Fibroblast of lung (primary cell): Measurements from ENCODE around the gene TMEM229A. TPM values are rescaled to one million over a fixed set of nuclear protein-coding genes. Genes with fewer than 3 reads are reported as not detected.
A peak's percentile ranks its signal among the peaks of the same experiment; 100 is the strongest.

Experiments used
- DNase-seq, 2 donors: peaks; one replicate each; pipeline versions ENCODE4 v3.0.0 to v3.0.0-alpha.2; 2010; ENCODE audit warnings: low read depth in 2 of 2
- H2AFZ ChIP-seq: 2 replicates; pipeline ENCODE4 v1.5.1; 2012; ENCODE audit warnings: low read length, control low read depth, inconsistent platforms
- H3K27ac ChIP-seq: 2 replicates; pipeline ENCODE4 v1.5.1; 2011; ENCODE audit warnings: low read length, control low read depth; ENCODE audit not compliant: insufficient read depth
- H3K27me3 ChIP-seq: 2 replicates; pipeline ENCODE4 v1.5.1; 2011; ENCODE audit warnings: mild to moderate bottlenecking, low read length; ENCODE audit not compliant: control insufficient read depth, insufficient read depth
- H3K36me3 ChIP-seq: 2 replicates; pipeline ENCODE4 v1.5.1; 2011; ENCODE audit warnings: low read length; ENCODE audit not compliant: control insufficient read depth, insufficient read depth
- H3K4me1 ChIP-seq: 2 replicates; pipeline ENCODE4 v1.5.1; 2011; ENCODE audit warnings: low read length; ENCODE audit not compliant: control insufficient read depth, insufficient read depth; ENCODE audit errors: extremely low read depth
- H3K4me2 ChIP-seq: 2 replicates; pipeline ENCODE4 v1.5.1; 2011; ENCODE audit warnings: low read length, control low read depth; ENCODE audit not compliant: insufficient read depth; ENCODE audit errors: extremely low read depth
- H3K4me3 ChIP-seq, 4 experiments: fragments of 200-600 bp in 1 of 4; sonication (generic) in 1 of 4; replicated peaks in 1 of 4; 2 replicates each; pipeline ENCODE4 v1.5.1; 2011 to 2016; ENCODE audit warnings: low read length in 4 of 4, low read depth in 3 of 4, mild to moderate bottlenecking in 3 of 4, control low read depth in 2 of 4, inconsistent platforms in 1 of 4, mixed read lengths in 1 of 4; ENCODE audit not compliant: insufficient read depth in 1 of 4; ENCODE audit errors: control extremely low read depth in 1 of 4
- H3K79me2 ChIP-seq: 2 replicates; pipeline ENCODE4 v1.5.1; 2012; ENCODE audit warnings: mild to moderate bottlenecking, low read length, inconsistent platforms; ENCODE audit not compliant: control insufficient read depth, insufficient read depth
- H3K9ac ChIP-seq: 2 replicates; pipeline ENCODE4 v1.5.1; 2011; ENCODE audit warnings: mild to moderate bottlenecking, low read length, control low read depth; ENCODE audit not compliant: insufficient read depth
- H3K9me3 ChIP-seq: 2 replicates; pipeline ENCODE4 v1.5.1; 2012; ENCODE audit warnings: low read depth, low read length; ENCODE audit not compliant: control insufficient read depth, insufficient read depth
- H4K20me1 ChIP-seq: 2 replicates; pipeline ENCODE4 v1.5.1; 2011; ENCODE audit warnings: low read length; ENCODE audit not compliant: control insufficient read depth, insufficient read depth; ENCODE audit errors: extremely low read depth
- EZH2 ChIP-seq: IDR thresholded peaks from 2 replicates; pipeline ENCODE4 v1.5.1; 2012; ENCODE audit warnings: low read length, control low read depth, mild to moderate bottlenecking; ENCODE audit errors: missing control alignments
- polyA plus RNA-seq, 2 donors: library from polyadenylated mRNA; depleted of rRNA in 1 of 2; stranded (reverse) in 1 of 2; unstranded in 1 of 2; fragments of >200 nt; gene quantifications; 2 replicates each; pipeline ENCODE4 v1.2.1, GENCODE V29; 2011 to 2012; ENCODE audit warnings: missing spikeins in 1 of 2
- total RNA-seq: library from RNA; depleted of rRNA; stranded (reverse); fragments of >200 nt; gene quantifications from 2 replicates; pipeline ENCODE4 v1.2.1, GENCODE V29; 2014
- TF ChIP-seq, protein P1 (sequence below), 2 donors: IDR thresholded peaks in 1 of 2; conservative IDR thresholded peaks in 1 of 2; 1 replicate in 1 of 2; 2 replicates in 1 of 2; pipeline ENCODE4 v1.5.1; 2011 to 2012; ENCODE audit warnings: low read length in 2 of 2, control low read depth in 1 of 2, inconsistent platforms in 1 of 2, low read depth in 1 of 2, mild to moderate bottlenecking in 1 of 2

Gene TMEM229A
- total and polyA plus RNA-seq, 2 donors (not counting 1 experiment from before 2014, with no cell fraction given), result not detected

GRCh38 chr7:124031919-124032318 lies 948 bp downstream of the TMEM229A start:
- no peaks in the 10 kb centered on the region for H3K79me2 ChIP-seq
- no peak overlapping the region for H3K9ac ChIP-seq
- DNase-seq, result no peak
- no peak overlapping the region for H2AFZ ChIP-seq
- H3K4me3 ChIP-seq, result peak overlapping the region in 1 of 4 experiments; percentile 51
- H3K27me3 ChIP-seq, result peaks cover 14% of the 10 kb centered on the region
- H3K9me3 ChIP-seq, result no peaks in the 10 kb centered on the region
- no peaks in the 10 kb centered on the region for H3K36me3 ChIP-seq
- no peak for TF ChIP-seq EZH2
- TF ChIP-seq, protein P1, sequence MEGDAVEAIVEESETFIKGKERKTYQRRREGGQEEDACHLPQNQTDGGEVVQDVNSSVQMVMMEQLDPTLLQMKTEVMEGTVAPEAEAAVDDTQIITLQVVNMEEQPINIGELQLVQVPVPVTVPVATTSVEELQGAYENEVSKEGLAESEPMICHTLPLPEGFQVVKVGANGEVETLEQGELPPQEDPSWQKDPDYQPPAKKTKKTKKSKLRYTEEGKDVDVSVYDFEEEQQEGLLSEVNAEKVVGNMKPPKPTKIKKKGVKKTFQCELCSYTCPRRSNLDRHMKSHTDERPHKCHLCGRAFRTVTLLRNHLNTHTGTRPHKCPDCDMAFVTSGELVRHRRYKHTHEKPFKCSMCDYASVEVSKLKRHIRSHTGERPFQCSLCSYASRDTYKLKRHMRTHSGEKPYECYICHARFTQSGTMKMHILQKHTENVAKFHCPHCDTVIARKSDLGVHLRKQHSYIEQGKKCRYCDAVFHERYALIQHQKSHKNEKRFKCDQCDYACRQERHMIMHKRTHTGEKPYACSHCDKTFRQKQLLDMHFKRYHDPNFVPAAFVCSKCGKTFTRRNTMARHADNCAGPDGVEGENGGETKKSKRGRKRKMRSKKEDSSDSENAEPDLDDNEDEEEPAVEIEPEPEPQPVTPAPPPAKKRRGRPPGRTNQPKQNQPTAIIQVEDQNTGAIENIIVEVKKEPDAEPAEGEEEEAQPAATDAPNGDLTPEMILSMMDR (conservative IDR thresholded peaks at IDR 0.05 in 1 of 2, IDR thresholded peaks at IDR 0.05 in 1 of 2; ENCODE audit: low read depth in 1 of 2, low read length in 2 of 2), result no peak
- H3K4me2 ChIP-seq, result no peak overlapping the region
- H4K20me1 ChIP-seq, result no peaks in the 10 kb centered on the region
- H3K4me1 ChIP-seq, result no peaks in the 10 kb centered on the region
- H3K27ac ChIP-seq, result no peak overlapping the region

- Histone ChIP-seq H3K9ac (no peak overlapping the region), H3K36me3 (no peaks in the 10 kb centered on the region), H2AFZ (no peak overlapping the region), H3K4me3 (peak overlapping the region in 1 of 4 experiments; percentile 51), H3K4me1 (no peaks in the 10 kb centered on the region), H4K20me1 (no peaks in the 10 kb centered on the region), H3K79me2 (no peaks in the 10 kb centered on the region), H3K27ac (no peak overlapping the region), H3K4me2 (no peak overlapping the region), H3K9me3 (no peaks in the 10 kb centered on the region), H3K27me3 (peaks cover 14% of the 10 kb centered on the region)
- TF ChIP-seq, protein P1 (conservative IDR thresholded peaks at IDR 0.05 in 1 of 2, IDR thresholded peaks at IDR 0.05 in 1 of 2; ENCODE audit: low read depth in 1 of 2, low read length in 2 of 2), result no peak
- TF ChIP-seq EZH2, result no peak
- DNase-seq, result no peak
Observed at GRCh38 chr7:124031406-124031805, 1.5 kb downstream of the TMEM229A start.

GRCh38 chr7:124030964-124031363 lies 1.9 kb downstream of the TMEM229A start:
- no peaks in the 10 kb centered on the region for H3K79me2 ChIP-seq
- no peak overlapping the region for H2AFZ ChIP-seq
- peaks cover 14% of the 10 kb centered on the region for H3K27me3 ChIP-seq
- H3K9me3 ChIP-seq, result no peaks in the 10 kb centered on the region
- H3K9ac ChIP-seq, result no peak overlapping the region
- H3K27ac ChIP-seq, result no peak overlapping the region
- H3K36me3 ChIP-seq, result no peaks in the 10 kb centered on the region
- DNase-seq, result no peak
- no peak overlapping the region for H3K4me2 ChIP-seq
- H3K4me1 ChIP-seq, result no peaks in the 10 kb centered on the region
- TF ChIP-seq, protein P1 (conservative IDR thresholded peaks at IDR 0.05 in 1 of 2, IDR thresholded peaks at IDR 0.05 in 1 of 2; ENCODE audit: low read depth in 1 of 2, low read length in 2 of 2), result no peak
- TF ChIP-seq EZH2, result no peak
- no peak overlapping the region for H3K4me3 ChIP-seq
- H4K20me1 ChIP-seq, result no peaks in the 10 kb centered on the region
